T1000 (cell line): ENCODE data around the gene DGKG.

Experiments
- DNase-seq: peaks from one replicate; lab custom pipeline; 2025; ENCODE audit warnings: mixed read lengths; lab: John Stamatoyannopoulos, UW

DGKG gene

GRCh38 chr3:186273586-186273985 is 88.4 kb downstream of the DGKG start:
- no peak for DNase-seq

DNA sequence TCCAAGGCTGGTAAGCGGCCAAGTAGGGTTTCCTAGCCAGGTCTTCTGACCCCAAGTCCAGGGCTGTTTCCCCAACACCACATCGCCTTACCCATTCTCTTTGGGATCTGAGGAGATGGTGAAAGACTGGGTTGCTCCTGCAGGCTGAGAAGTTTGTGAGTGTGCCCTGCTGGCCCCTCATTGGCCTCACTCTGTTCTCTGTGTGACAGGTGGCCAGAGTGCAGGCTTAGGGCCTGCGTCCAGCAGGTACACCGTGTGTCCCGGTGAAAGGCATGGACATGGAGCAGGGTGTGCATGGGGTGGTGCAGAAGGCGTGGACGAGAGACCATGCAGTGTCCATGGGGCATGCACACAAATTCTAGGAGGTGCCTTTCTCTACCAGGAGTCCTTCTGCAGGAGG is 91.3 kb downstream of the DGKG start:
- DNase-seq = no peak

DNA sequence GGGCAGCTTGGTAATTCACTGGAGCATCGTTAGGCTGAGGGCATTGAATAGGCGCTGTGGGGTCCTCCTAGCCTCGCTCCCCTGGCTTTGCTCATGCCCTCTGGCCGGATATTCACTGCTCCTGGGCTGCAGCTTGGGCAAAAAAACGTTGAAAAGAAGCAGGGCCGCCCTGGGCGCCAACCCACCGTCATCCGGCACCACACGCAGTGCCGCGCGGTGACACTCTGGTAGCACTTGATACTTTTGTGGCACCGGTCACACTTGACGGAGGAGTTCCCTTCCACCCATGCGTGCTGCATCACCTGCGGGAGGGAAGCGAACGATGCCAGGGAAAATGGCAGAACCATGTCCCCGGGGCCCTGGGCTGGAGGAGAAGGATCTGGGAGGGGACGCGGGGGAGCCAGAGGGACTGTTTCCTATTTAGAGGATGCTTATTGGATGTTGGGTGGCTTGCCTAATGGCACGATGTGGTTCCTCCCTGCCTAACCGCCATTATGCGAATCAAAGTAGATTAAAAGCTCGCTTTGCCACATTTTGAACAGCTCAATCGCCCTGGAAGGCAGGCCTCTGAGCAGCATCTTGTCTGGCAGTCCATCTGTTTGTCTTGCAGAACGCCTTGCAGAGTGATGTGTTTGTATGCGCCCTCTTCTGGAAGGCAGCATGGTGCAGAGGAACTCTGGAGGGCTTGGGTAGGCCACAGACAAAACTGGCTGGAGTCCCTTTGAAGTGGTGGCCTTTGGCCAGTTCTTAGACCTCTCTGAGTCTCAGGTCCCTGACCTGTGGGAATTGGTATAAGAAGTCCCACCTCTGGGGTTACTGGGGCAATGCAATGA is 93.2 kb downstream of the DGKG start:
- no peak for DNase-seq

- DNase-seq = no peak
Observed at GRCh38 chr3:186267758-186268157, 94.3 kb downstream of the DGKG start.

DNA sequence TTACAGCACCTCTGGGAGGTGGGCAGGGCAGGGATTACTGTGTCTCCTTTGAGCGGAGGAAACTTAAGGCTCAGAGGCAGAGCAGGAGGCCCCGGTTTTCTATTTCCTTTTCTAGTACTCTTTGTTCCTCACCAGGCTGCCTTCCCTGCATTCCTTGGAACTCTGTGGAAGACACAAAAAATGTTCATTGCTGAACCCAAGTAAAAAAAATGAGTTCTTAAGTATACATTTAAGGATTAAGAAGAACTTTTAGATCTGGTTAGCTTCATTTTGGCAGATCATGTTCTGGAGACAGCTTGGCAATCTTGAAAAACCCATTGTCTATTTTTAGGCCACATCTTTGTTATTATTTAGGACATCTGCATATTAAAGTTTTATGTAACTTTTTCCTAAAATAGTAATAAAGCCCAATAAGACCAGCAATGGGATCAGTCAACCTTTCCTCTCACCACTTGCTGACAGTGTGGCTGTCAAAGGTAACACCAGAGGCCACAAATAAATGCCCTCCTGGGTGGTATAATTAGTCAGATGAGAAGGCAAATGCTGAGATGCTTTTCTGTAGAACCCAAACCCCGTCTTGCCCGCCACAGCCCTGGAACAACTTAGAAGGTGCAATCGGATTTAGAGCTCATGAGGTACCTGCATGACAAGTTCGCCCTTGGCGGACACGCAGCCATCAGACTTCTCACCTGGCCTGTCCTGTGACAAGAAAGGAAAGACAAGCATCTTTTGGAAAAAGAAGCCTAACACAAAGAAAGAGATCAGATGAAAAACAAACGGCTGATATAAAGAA is 97.2 kb downstream of the DGKG start:
- no peak for DNase-seq

DNA sequence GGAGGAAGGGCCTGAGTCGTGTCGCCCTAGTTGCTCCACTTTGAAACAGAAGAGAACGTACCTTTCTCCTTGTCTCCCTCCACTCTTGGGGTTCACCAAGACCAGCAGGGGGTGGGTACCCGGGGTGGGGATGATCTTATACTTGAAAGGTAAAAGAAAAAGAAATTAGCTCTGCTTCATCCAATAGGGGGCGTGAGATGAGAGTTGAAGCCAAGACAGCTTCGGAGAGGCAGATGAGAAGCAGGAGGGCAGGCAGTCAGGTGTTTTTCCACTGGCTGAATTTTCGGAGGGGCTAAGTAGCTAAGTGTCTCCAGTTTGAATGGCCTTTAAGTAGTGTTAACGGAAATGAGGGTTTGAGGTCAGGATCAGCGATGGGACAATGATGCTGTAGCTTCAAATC is 100.4 kb downstream of the DGKG start:
- DNase-seq = no peak

DNA sequence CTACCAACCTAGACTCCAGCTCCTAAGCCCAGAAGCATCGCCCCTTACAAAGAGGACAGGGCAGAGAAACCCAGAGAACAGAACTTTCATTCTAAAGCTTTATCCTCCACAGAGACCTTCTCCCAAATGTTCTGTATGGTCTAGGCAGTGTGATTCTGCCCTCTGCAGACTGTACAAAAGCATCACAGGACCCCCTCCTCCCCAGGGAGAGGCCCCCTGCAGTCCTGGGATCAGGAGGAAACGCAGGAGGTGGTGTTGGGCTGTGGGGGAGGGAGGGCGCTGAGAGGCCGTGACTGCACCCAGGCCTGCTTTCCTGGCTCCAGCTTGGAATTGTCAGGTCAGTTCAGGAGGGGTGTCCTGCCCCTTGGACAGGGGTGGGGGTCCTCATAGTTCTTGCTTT is 101.3 kb downstream of the DGKG start:
- no peak for DNase-seq

DNA sequence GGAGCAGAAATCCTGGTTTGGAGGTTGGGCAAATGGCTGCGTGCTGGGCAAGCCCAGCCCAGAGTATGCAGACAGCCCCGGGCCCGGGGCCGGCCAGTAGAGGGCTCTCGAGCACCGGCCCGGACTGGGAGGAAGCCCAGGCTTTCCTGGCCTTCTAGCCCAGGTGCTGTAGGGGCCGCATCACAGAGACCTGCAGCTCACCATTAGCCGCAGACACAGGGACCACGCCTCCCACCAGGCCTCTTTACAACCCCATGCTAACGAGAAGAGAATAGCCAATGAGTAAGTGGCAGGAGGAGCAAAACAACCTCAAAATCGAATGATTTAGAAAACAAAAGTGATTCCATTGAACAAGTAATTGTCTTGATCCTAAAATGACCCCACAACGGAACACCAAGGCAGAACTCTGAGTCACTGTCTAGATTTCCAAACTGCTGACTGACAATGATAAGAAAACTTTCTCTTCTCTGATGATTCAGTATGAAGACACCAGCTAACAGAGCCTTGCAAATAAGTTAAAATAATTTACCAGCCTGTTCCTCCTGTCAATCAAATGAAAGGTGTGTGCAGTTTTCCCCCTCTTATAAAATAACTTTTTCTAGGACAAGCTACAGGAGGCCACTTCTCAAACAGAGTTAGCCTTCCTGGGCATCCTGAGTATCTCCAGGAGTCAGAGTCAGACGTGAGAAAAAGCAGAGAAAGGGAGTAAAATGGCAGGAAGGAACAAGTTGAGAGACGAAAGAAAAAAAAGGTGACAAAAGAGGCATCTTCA is 102.2 kb downstream of the DGKG start:
- DNase-seq = peak; percentile 37

DNA sequence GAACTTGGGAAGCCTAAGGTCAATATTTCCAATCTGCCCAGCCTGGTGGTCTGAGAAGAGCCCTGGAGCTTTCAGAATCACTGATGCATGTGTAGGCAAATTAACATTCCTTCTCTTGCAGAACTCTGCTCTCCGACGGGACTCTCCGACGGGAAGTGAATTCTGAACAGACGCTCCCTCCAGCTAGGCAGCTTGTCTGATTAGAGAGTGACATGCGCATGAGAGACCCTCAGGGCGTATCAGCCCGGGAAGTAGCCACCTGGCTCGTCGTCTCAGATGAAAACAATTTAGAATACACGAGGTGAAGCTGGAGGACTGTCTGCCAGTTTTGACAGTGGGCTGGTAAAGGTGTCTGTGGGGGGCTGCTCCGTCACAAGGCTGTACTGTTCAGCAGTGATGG is 103.1 kb downstream of the DGKG start:
- DNase-seq = no peak

DNA sequence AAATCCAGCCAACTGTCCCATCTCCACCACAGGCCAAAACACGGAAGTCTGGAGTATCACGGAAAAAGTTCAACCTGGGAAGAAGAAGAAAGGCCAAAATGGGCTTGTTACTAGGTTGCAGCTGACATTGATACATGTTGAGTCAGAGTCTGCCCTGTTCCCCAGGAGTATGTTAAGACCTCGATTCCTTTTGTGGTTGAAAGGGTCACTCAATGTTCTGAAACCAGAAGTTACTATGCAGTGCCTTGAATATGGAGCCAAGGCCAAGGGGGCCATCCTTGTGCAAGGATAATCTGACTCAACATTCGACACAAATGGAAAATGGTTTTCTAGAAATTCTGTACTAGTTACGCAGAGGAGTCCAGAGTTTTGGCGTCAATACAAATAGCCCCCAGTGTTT is 104.2 kb downstream of the DGKG start:
- DNase-seq = no peak

DNA sequence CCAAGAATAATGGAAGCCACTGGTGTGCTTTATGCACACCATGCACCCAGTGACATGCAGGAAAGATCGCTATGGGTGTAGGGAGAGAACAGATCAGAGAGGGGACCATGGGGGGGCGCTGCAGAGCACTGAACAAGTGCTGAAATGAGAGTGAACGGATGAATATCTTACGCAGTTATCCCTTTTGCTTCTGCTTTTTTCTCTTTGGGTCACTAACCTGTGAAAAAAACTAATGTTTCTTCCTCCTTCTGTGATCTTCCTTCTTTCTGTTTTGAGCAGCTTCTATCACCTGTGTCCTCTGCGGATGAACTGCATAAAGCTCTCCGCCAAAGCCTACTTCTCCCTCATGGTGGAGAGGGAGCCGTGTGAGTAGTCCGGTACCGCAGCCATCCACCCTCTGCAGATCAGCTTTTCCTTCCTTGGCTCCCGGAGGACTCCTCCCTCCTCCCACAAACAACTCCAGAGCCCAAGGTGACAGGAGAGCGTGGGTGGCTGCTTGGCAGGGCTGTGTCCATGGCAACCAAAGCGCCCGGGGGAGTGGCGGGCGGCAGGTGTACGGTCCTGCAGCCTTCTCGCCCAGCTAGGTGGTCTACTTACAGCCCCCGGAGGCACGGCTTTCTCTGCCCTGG is 106.2 kb downstream of the DGKG start:
- no peak for DNase-seq

GRCh38 chr3:186254676-186255650 is 107.1 kb downstream of the DGKG start:
- no peak for DNase-seq

GRCh38 chr3:186251948-186252619 is 110.0 kb downstream of the DGKG start:
- no peak for DNase-seq

- no peak for DNase-seq
Observed at GRCh38 chr3:186248850-186249249, 113.2 kb downstream of the DGKG start.

DNA sequence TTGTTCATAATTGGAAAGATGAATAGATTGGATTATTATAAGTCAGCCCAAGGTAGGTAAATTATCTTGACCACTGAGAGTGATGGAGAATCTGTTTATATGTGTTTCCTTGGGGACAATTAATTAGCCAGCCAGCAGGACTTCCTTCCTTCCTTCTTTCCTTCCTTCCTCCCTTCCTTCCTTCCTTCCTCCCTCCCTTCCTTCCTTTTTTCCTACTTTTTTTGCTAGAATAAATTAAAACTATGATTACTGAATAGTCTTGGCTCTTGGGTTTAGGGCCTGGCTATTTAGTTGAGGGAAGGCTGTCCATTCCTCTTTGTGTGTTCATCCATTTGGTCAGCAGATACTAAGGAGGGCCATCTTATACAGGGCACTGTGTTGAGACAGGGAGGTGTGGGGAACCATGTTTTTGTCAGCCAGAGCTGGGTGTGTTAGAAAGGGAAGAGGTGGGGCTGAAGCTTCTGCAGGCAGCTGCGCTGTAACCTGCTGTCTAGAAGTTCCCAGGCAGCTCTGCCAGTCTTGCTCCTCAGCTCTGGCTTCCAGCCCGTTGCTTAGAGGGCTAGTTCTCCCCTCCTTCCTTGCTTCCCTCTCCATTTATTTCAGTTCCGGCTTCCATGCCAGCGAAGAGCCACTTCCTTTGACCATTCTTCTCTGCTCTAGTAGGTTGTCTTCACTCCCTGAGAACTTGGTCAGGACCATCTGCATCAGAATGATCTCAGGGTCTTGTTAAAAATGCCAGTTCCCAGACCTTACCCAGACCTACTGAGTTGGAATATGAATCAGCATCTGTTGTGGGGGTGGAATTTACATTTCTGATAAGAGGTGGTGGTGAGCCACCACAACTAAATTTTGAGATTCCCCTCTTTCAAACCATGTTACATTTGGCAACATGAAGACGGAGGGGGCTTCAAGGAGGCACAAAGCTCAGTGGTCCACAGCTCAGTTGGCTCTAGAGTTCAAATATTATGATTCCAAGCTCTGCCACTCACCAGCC is 113.9 kb downstream of the DGKG start:
- no peak for DNase-seq

GRCh38 chr3:186246941-186247340 is 115.1 kb downstream of the DGKG start:
- DNase-seq = no peak

DNA sequence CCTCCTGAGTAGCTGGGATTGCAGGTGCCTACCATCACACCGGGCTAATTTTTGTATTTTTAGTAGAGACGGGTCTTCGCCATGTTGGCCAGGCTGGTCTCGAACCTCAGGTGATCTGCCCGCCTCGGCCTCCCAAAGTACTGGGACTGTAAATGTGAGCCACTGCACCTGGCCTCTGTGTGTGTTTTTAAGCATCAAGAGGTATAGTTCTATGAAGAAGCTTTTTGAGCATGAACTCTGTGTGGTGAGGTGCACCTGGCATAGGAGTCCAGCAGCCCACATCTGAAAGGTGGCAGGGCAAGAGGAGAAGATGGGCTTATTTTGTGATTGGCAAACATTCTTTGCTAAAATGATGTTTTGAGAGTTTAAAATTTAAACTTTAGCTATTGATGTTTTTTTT is 118.0 kb downstream of the DGKG start:
- DNase-seq = no peak

GRCh38 chr3:186241910-186242821 is 119.9 kb downstream of the DGKG start:
- DNase-seq = no peak
